BE2C (cell line): ENCODE data around the gene ASAP2.

ENCODE experiments used
- DNase-seq: peaks from one replicate; pipeline ENCODE4 v3.0.0-alpha.2; 2020
- H3K27me3 ChIP-seq: fragments of 250-450 bp; sonication (Bioruptor Pico); 2 replicates; pipeline ENCODE4 v1.5.1; 2020; ENCODE audit warnings: mild to moderate bottlenecking
- H3K36me3 ChIP-seq: fragments of 250-450 bp; sonication (Bioruptor Pico); 2 replicates; pipeline ENCODE4 v1.5.1; 2020; ENCODE audit warnings: mild to moderate bottlenecking
- H3K4me1 ChIP-seq: fragments of 250-450 bp; sonication (Bioruptor Pico); 2 replicates; pipeline ENCODE4 v1.5.1; 2020
- H3K4me3 ChIP-seq: 2 replicates; pipeline ENCODE4 v1.5.1; 2011; ENCODE audit warnings: low read depth, low read length
- H3K9me3 ChIP-seq: fragments of 250-450 bp; sonication (Bioruptor Pico); 2 replicates; pipeline ENCODE4 v1.5.1; 2020
- CTCF ChIP-seq: IDR thresholded peaks from 2 replicates; pipeline ENCODE4 v1.5.1; 2012; ENCODE audit warnings: mild to moderate bottlenecking, low read depth, low read length

The ASAP2 gene

GRCh38 chr2:9236045-9236344 lies 29.4 kb downstream of the ASAP2 start:
- no peak for TF ChIP-seq CTCF
- peaks cover 41% of the 10 kb centered on the region for H3K4me1 ChIP-seq
- no peaks in the 10 kb centered on the region for H3K27me3 ChIP-seq
- no peaks in the 10 kb centered on the region for H3K9me3 ChIP-seq
- peak overlapping the region; percentile 42 for H3K4me3 ChIP-seq
- no peak for DNase-seq
- H3K36me3 ChIP-seq, result no peaks in the 10 kb centered on the region

GRCh38 chr2:9236867-9237266 lies 30.3 kb downstream of the ASAP2 start:
- H3K4me1 ChIP-seq, result peaks cover 38% of the 10 kb centered on the region
- no peak for DNase-seq

GRCh38 chr2:9237831-9238230 lies 31.2 kb downstream of the ASAP2 start:
- TF ChIP-seq CTCF, result no peak
- no peaks in the 10 kb centered on the region for H3K9me3 ChIP-seq
- no peaks in the 10 kb centered on the region for H3K27me3 ChIP-seq
- H3K4me1 ChIP-seq, result peaks cover 31% of the 10 kb centered on the region
- H3K36me3 ChIP-seq, result no peaks in the 10 kb centered on the region
- DNase-seq, result no peak
- H3K4me3 ChIP-seq, result no peak overlapping the region

More at GRCh38 chr2:9236867-9237266, 30.3 kb downstream of the ASAP2 start:
- TF ChIP-seq CTCF, result no peak
- H3K27me3 ChIP-seq, result no peaks in the 10 kb centered on the region
- no peak overlapping the region for H3K4me3 ChIP-seq
- no peaks in the 10 kb centered on the region for H3K36me3 ChIP-seq
- H3K9me3 ChIP-seq, result no peaks in the 10 kb centered on the region

- Histone ChIP-seq H3K4me1 (peaks cover 22% of the 10 kb centered on the region), H3K27me3 (no peaks in the 10 kb centered on the region), H3K9me3 (no peaks in the 10 kb centered on the region), H3K4me3 (no peak overlapping the region), H3K36me3 (no peaks in the 10 kb centered on the region)
- no peak for DNase-seq
- TF ChIP-seq CTCF, result no peak
Measured at GRCh38 chr2:9238591-9239326, 32.1 kb downstream of the ASAP2 start.

GRCh38 chr2:9239616-9240015 lies 33.0 kb downstream of the ASAP2 start:
- Histone ChIP-seq H3K9me3 (no peaks in the 10 kb centered on the region), H3K27me3 (no peaks in the 10 kb centered on the region), H3K4me1 (peaks cover 14% of the 10 kb centered on the region), H3K36me3 (no peaks in the 10 kb centered on the region), H3K4me3 (no peak overlapping the region)
- TF ChIP-seq CTCF, result no peak
- no peak for DNase-seq

GRCh38 chr2:9240745-9241144 lies 34.1 kb downstream of the ASAP2 start:
- no peak for DNase-seq
- no peak overlapping the region for H3K4me3 ChIP-seq
- no peaks in the 10 kb centered on the region for H3K27me3 ChIP-seq
- H3K9me3 ChIP-seq, result no peaks in the 10 kb centered on the region
- peaks cover 9% of the 10 kb centered on the region for H3K4me1 ChIP-seq
- H3K36me3 ChIP-seq, result no peaks in the 10 kb centered on the region
- TF ChIP-seq CTCF, result no peak
